Measurements from ENCODE around the gene HOXD13.

The HOXD13 gene

GRCh38 chr2:176100547-176101140 is 8.1 kb downstream of the HOXD13 start:
- Histone ChIP-seq H3K9me3 (ENCODE audit: control insufficient read depth, low read length) (no peaks in the 10 kb centered on the region), H3K36me3 (ENCODE audit: control insufficient read depth, insufficient read depth, low read length) (no peaks in the 10 kb centered on the region), H3K4me3 (ENCODE audit: insufficient read depth, low read depth, low read length, poor library complexity, severe bottlenecking) (no peak overlapping the region), H3K4me1 (ENCODE audit: control insufficient read depth, insufficient read depth, low read length, poor library complexity, severe bottlenecking) (peaks cover 14% of the 10 kb centered on the region), H3K27me3 (replicated peaks; ENCODE audit: control insufficient read depth, insufficient read depth, low read length, poor library complexity, severe bottlenecking) (peaks cover 95% of the 10 kb centered on the region), H3K27ac (ENCODE audit: insufficient read depth, low read length, poor library complexity, severe bottlenecking) (no peak overlapping the region)
- no peak for DNase-seq

- H3K4me3 ChIP-seq (ENCODE audit: insufficient read depth, low read depth, low read length, poor library complexity, severe bottlenecking) = no peak overlapping the region
- DNase-seq = no peak
- no peak overlapping the region for H3K27ac ChIP-seq (ENCODE audit: insufficient read depth, low read length, poor library complexity, severe bottlenecking)
- H3K9me3 ChIP-seq (ENCODE audit: control insufficient read depth, low read length) = no peaks in the 10 kb centered on the region
- H3K36me3 ChIP-seq (ENCODE audit: control insufficient read depth, insufficient read depth, low read length) = no peaks in the 10 kb centered on the region
- peaks cover 98% of the 10 kb centered on the region for H3K27me3 ChIP-seq (replicated peaks; ENCODE audit: control insufficient read depth, insufficient read depth, low read length, poor library complexity, severe bottlenecking)
- peaks cover 14% of the 10 kb centered on the region for H3K4me1 ChIP-seq (ENCODE audit: control insufficient read depth, insufficient read depth, low read length, poor library complexity, severe bottlenecking)
These were observed 8.8 kb downstream of the HOXD13 start for GRCh38 chr2:176101216-176101830.

GRCh38 chr2:176101842-176102241 is 9.3 kb downstream of the HOXD13 start:
- DNase-seq = no peak
- peaks cover 12% of the 10 kb centered on the region for H3K4me1 ChIP-seq (ENCODE audit: control insufficient read depth, insufficient read depth, low read length, poor library complexity, severe bottlenecking)
- no peaks in the 10 kb centered on the region for H3K36me3 ChIP-seq (ENCODE audit: control insufficient read depth, insufficient read depth, low read length)
- H3K9me3 ChIP-seq (ENCODE audit: control insufficient read depth, low read length) = no peaks in the 10 kb centered on the region
- peaks cover 99% of the 10 kb centered on the region for H3K27me3 ChIP-seq (replicated peaks; ENCODE audit: control insufficient read depth, insufficient read depth, low read length, poor library complexity, severe bottlenecking)
- no peak overlapping the region for H3K4me3 ChIP-seq (ENCODE audit: insufficient read depth, low read depth, low read length, poor library complexity, severe bottlenecking)
- H3K27ac ChIP-seq (ENCODE audit: insufficient read depth, low read length, poor library complexity, severe bottlenecking) = no peak overlapping the region

GRCh38 chr2:176102309-176102866 is 9.9 kb downstream of the HOXD13 start:
- H3K4me3 ChIP-seq (ENCODE audit: insufficient read depth, low read depth, low read length, poor library complexity, severe bottlenecking) = no peak overlapping the region
- H3K27me3 ChIP-seq (replicated peaks; ENCODE audit: control insufficient read depth, insufficient read depth, low read length, poor library complexity, severe bottlenecking) = peaks cover 99% of the 10 kb centered on the region
- H3K27ac ChIP-seq (ENCODE audit: insufficient read depth, low read length, poor library complexity, severe bottlenecking) = no peak overlapping the region
- H3K9me3 ChIP-seq (ENCODE audit: control insufficient read depth, low read length) = no peaks in the 10 kb centered on the region
- no peaks in the 10 kb centered on the region for H3K36me3 ChIP-seq (ENCODE audit: control insufficient read depth, insufficient read depth, low read length)
- no peak for DNase-seq
- H3K4me1 ChIP-seq (ENCODE audit: control insufficient read depth, insufficient read depth, low read length, poor library complexity, severe bottlenecking) = peaks cover 11% of the 10 kb centered on the region

- no peaks in the 10 kb centered on the region for H3K9me3 ChIP-seq (ENCODE audit: control insufficient read depth, low read length)
These were observed 10.7 kb downstream of the HOXD13 start for GRCh38 chr2:176103194-176103593.

GRCh38 chr2:176103742-176104315 is 11.3 kb downstream of the HOXD13 start:
- Histone ChIP-seq H3K27ac (ENCODE audit: insufficient read depth, low read length, poor library complexity, severe bottlenecking) (no peak overlapping the region), H3K27me3 (replicated peaks; ENCODE audit: control insufficient read depth, insufficient read depth, low read length, poor library complexity, severe bottlenecking) (peaks cover 90% of the 10 kb centered on the region), H3K9me3 (ENCODE audit: control insufficient read depth, low read length) (no peaks in the 10 kb centered on the region), H3K4me1 (ENCODE audit: control insufficient read depth, insufficient read depth, low read length, poor library complexity, severe bottlenecking) (peaks cover 12% of the 10 kb centered on the region), H3K36me3 (ENCODE audit: control insufficient read depth, insufficient read depth, low read length) (no peaks in the 10 kb centered on the region), H3K4me3 (ENCODE audit: insufficient read depth, low read depth, low read length, poor library complexity, severe bottlenecking) (no peak overlapping the region)
- no peak for DNase-seq

More at GRCh38 chr2:176103194-176103593, 10.7 kb downstream of the HOXD13 start:
- H3K4me3 ChIP-seq (ENCODE audit: insufficient read depth, low read depth, low read length, poor library complexity, severe bottlenecking) = no peak overlapping the region
- H3K36me3 ChIP-seq (ENCODE audit: control insufficient read depth, insufficient read depth, low read length) = no peaks in the 10 kb centered on the region
- peaks cover 92% of the 10 kb centered on the region for H3K27me3 ChIP-seq (replicated peaks; ENCODE audit: control insufficient read depth, insufficient read depth, low read length, poor library complexity, severe bottlenecking)
- no peak for DNase-seq
- H3K4me1 ChIP-seq (ENCODE audit: control insufficient read depth, insufficient read depth, low read length, poor library complexity, severe bottlenecking) = peaks cover 8% of the 10 kb centered on the region
- H3K27ac ChIP-seq (ENCODE audit: insufficient read depth, low read length, poor library complexity, severe bottlenecking) = no peak overlapping the region

GRCh38 chr2:176104316-176105077 is 12.0 kb downstream of the HOXD13 start:
- peaks cover 90% of the 10 kb centered on the region for H3K27me3 ChIP-seq (replicated peaks; ENCODE audit: control insufficient read depth, insufficient read depth, low read length, poor library complexity, severe bottlenecking)
- peaks cover 12% of the 10 kb centered on the region for H3K4me1 ChIP-seq (ENCODE audit: control insufficient read depth, insufficient read depth, low read length, poor library complexity, severe bottlenecking)
- H3K27ac ChIP-seq (ENCODE audit: insufficient read depth, low read length, poor library complexity, severe bottlenecking) = no peak overlapping the region
- no peaks in the 10 kb centered on the region for H3K36me3 ChIP-seq (ENCODE audit: control insufficient read depth, insufficient read depth, low read length)
- no peak for DNase-seq
- no peaks in the 10 kb centered on the region for H3K9me3 ChIP-seq (ENCODE audit: control insufficient read depth, low read length)
- H3K4me3 ChIP-seq (ENCODE audit: insufficient read depth, low read depth, low read length, poor library complexity, severe bottlenecking) = no peak overlapping the region

- no peak overlapping the region for H3K27ac ChIP-seq (ENCODE audit: insufficient read depth, low read length, poor library complexity, severe bottlenecking)
- H3K9me3 ChIP-seq (ENCODE audit: control insufficient read depth, low read length) = no peaks in the 10 kb centered on the region
- peaks cover 90% of the 10 kb centered on the region for H3K27me3 ChIP-seq (replicated peaks; ENCODE audit: control insufficient read depth, insufficient read depth, low read length, poor library complexity, severe bottlenecking)
- H3K4me3 ChIP-seq (ENCODE audit: insufficient read depth, low read depth, low read length, poor library complexity, severe bottlenecking) = no peak overlapping the region
- no peaks in the 10 kb centered on the region for H3K36me3 ChIP-seq (ENCODE audit: control insufficient read depth, insufficient read depth, low read length)
- DNase-seq = no peak
- peaks cover 12% of the 10 kb centered on the region for H3K4me1 ChIP-seq (ENCODE audit: control insufficient read depth, insufficient read depth, low read length, poor library complexity, severe bottlenecking)
These were observed 12.7 kb downstream of the HOXD13 start for GRCh38 chr2:176105078-176105729.

- DNase-seq = no peak
- H3K4me1 ChIP-seq (ENCODE audit: control insufficient read depth, insufficient read depth, low read length, poor library complexity, severe bottlenecking) = peaks cover 12% of the 10 kb centered on the region
- H3K4me3 ChIP-seq (ENCODE audit: insufficient read depth, low read depth, low read length, poor library complexity, severe bottlenecking) = no peak overlapping the region
- H3K27ac ChIP-seq (ENCODE audit: insufficient read depth, low read length, poor library complexity, severe bottlenecking) = no peak overlapping the region
- H3K9me3 ChIP-seq (ENCODE audit: control insufficient read depth, low read length) = no peaks in the 10 kb centered on the region
- H3K27me3 ChIP-seq (replicated peaks; ENCODE audit: control insufficient read depth, insufficient read depth, low read length, poor library complexity, severe bottlenecking) = peaks cover 90% of the 10 kb centered on the region
- no peaks in the 10 kb centered on the region for H3K36me3 ChIP-seq (ENCODE audit: control insufficient read depth, insufficient read depth, low read length)
These were observed 13.4 kb downstream of the HOXD13 start for GRCh38 chr2:176105730-176106580.

All from effector memory CD4-positive, alpha-beta T cell (primary cell).